Stimulated activated CD8-positive, alpha-beta memory T cell treated with anti-CD3 and anti-CD28 coated beads, Interleukin-2, amount 100 ng/mL, for 1 hour (primary cell): ENCODE data around the gene ESRRB.

Source experiments
- DNase-seq, 2 donors: peaks; one replicate each; pipeline ENCODE4 v3.0.0-alpha.2; 2020; ENCODE audit warnings: low read depth in 2 of 2

ESRRB gene

DNA sequence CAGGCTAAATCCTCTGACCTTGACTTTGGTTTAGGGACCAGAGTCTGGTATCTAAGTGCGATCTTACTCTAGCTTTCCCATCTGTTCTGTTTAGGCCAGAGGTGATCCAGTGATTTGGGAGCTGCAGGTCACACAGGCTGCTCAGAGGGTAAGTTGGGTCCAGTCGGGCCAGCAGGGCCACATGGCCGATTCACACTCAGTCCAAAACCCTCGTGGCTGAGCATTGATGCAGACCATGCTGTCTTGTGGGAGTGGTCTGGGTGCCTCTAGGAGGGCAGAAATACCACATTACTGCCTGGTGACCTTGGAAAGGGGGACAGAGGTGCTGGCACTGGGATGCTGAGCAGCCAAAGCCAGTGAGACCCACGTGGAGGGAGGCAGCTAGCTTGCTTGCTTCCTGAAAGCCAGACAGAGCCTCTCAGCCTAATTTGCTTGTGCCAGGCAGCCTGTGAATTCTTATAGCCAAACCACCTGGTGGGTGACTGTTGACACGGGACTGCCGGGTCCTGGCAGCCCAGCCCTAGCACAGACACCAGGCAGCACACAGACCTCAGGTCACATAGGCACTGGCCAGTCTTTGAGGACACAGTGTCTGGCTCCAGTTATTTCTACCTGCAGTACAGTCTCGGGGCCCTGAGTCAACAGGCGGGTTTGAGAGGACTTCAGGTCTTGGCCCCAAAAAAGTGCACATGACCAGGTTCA lies 31.7 kb downstream of the ESRRB start:
- no peak for DNase-seq

DNA sequence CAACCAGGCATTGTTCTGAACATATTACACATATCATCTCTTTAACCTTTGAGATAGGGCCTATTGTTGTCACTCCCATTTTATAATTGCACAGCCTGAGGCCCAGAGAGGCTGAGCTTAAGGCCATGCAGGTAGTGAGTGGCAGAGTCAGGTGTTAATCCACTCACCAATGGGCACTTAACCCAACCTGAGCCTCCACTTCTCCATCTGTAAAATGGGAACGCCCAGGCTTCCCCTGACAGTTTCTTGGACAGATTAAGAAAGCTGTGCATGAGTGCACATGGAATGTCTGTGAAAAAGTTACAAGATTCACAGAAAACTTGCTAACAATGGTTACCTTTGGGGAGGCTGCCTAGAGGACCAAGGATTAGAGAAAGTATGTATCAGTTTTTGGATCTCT lies 32.9 kb downstream of the ESRRB start:
- DNase-seq = no peak

DNA sequence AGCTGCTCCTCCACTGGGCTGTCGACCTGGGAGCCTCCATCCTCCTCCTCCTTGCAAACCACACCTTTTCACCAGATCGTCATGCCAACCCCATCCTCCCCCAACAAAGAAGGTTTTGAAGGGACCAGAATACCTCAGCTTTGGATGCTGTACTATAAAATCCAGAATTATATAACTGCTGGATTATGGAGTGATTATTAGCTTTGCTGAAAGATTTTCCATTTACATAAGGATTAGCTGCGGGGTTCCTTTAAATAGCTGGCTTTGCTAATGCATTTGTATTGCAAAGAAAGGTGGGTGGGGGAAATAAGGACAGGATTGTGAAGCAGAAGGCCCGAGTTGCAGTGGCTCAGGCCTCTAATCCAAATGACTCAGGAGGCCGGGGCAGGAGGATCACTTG lies 36.6 kb downstream of the ESRRB start:
- no peak for DNase-seq

DNA sequence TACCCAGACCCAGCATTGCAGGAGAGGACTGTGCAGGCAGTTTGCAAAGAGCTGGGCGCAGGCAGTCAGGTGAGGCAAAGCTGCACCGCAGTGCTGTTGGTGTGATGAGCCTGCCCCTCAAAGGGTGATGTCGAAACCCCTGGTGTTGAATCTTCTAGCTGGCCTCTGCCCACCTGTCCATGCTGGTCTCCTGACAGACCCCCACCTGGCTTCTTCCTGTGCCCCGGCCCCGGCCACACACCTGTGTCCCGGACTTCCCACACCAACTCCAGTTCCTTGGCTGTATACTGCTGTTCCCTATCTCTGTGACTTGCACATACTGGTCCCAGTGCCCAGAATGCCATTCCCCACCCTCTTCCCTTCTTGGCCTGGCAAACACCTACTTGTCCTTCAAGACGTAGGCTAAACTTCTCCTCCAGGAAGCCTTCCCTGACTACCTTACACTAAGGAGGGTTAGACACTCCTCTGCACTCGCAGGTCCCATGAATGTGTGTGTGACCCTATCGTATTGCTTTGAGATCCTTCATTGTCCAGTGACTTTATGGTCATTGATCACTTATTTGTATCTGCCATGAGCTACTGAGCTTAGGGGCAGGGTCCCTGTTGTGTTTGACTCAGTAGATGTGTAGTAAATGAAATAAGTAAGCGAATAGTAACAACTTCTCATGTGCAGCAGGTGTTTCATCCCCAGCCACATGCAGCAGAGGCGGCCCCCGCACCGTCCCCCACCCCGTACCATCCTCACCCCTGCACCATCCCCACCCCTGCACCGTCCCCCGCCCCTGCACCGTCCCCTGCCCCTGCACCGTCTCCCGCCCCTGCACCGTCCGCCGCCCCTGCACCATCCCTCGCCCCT lies 37.4 kb downstream of the ESRRB start:
- DNase-seq = no peak

DNA sequence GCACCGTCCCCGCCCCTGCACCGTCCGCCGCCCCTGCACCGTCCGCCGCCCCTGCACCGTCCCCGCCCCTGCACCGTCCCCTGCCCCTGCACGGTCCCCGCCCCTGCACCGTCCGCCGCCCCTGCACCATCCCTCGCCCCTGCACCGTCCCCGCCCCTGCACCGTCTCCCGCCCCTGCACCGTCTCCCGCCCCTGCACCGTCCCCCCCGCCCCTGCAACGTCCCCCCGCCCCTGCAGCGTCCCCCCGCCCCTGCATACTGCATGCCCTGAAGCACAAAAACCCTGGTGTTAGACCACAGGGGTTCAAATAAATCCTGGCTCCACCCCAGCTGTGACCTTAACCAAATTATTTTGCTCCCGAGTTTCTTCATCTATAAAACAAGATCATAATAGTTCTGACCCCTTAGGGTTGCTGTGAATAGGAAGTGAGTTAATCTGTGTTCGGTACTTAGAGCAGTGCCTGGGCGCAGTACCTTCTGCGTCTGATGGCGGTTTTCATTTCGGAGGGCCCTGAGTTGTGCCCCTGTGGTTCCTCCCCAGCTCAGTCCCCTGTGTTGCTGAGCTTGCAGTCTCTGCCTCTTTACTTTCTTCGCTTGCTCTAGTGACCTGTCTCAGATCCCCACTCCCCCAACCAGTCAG lies 38.1 kb downstream of the ESRRB start:
- no peak for DNase-seq

DNA sequence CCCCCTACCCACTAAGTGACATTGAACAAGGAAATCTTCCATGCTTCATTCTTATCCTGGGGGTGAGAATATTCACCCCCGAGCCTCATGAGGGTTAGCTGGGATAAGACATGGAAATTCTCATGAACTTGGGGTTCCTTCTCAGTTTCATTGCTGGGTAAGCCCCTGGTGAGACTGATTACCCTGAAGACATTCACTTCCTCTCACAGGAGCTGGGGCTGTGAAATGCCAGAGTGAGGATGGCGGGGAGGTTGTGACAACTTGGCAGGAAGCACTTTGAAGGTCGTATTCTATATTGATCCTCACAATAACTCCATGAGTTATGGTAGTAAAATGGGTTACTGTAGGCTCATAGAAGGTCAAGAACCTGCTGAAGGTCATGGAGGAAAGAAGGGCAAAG lies 43.5 kb downstream of the ESRRB start:
- no peak for DNase-seq

DNA sequence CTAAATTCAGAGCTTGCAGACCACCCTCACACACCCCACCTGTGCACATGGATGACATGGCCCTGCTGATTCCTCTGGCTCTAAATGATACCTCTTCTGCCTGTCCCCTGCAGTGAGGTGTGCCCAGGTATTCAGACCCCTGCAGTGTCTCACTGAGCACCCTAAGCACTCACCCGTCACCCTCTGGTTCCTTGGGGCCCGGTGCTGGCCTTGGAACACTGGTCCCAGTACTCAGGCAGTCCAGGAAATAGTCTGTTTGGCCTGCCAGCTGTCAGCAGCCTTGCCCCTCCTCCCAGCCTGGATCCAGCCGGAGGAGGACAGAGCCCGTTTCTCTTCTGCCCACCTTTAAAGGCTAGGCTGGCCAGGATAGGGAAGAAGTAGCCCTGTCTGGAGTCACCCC lies 44.9 kb downstream of the ESRRB start:
- DNase-seq = no peak

DNA sequence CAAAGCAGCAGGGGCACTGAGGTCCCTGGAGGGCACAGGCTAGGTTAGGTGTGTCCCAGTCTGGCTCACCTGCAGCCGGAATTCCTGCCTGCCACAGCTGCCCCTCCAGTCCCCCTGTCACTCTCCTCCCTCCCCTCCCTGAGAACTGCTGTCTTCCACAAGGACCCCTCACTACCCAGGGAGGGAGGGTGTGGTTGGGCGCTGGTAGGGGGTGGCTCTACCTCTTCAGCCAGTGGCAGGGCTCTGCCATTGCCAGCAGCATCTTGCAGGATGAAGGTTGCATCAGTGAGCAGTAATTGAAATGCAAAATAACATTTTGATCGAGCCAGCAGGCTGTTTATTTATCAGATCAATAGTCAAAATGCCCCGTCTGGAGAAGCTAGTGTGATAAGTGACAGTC lies 45.7 kb downstream of the ESRRB start:
- DNase-seq = no peak

DNA sequence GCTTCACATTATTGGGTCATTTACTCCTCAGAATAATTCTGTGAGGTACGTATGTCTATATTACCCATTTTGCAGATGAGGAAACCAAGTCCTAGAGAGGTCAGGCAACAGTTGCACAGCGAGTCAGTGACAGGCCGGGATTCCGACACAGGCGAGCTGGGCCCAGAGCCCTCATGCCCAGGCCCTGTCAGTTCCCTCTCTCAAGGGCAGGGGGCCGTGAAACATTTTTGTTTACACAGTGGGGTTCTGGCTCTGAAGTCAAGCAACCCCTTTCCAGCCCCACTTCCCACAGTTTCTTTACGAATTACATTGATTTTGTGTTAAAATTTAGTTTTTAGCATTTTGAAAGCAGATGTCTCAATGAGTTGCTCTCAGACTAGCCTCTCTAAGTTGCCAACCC lies 46.7 kb downstream of the ESRRB start:
- no peak for DNase-seq

DNA sequence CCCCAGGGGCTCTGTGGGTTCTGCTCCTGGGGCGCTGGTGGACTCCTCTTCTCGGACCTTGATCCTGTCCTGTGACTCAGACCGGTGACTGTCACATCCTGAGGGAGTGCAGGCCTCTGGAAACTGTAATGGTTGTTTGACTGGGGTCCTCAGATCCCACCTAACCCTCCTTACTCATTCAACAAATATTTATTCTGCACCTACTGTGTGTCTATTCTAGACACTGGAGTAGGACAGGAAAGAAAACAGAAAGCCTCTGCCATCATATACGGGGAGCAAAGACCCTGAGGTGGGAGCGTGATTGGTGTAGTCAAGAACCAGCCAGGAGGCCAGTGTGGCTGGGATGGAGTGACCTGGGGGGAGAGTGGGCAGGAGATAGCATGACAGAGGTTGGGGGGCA lies 47.6 kb downstream of the ESRRB start:
- DNase-seq = no peak

DNA sequence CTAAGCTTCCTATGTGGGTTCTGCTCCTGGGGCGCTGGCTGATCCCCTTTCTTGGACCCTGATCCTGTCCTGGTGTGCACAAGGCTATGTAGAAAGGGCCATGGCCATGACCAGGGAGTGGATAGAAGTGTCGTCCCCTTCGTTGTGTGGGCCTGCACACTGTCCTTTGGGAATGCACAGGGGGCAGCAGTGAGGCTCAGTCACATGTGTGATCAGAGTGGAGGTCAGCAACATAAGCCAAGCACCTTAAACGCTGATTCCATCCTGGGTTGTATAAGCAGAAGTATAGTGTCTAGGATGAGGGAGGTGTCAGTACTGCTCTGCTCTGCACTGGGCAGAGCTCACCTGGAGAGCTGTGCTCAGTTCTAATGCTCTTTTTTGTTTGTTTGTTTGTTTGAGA lies 48.4 kb downstream of the ESRRB start:
- DNase-seq = no peak

DNA sequence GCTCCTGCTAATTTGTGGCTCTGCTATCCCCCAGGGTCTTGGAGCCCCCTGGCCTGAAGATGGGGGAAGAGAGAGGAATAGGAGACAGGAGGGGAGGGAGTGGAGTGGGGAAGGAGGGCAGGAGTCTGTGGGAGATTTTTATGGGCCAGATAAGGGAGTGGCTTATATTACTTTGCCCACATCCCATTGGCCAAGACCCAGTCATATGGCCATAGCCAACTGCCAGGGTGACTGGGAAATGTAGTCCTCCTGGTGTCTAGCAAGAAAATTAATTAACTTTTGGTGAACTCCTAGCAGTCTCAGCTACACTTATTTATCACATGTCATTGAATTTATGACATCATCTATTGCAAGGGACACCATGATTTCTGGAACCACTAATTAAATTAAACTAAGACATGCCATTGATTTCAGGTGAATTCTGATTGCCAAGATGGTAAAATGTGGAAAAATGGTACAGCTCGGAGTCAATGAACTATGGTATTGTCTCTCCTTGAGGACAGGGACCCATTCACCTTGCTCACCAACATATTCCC lies 50.3 kb downstream of the ESRRB start:
- DNase-seq = no peak

DNA sequence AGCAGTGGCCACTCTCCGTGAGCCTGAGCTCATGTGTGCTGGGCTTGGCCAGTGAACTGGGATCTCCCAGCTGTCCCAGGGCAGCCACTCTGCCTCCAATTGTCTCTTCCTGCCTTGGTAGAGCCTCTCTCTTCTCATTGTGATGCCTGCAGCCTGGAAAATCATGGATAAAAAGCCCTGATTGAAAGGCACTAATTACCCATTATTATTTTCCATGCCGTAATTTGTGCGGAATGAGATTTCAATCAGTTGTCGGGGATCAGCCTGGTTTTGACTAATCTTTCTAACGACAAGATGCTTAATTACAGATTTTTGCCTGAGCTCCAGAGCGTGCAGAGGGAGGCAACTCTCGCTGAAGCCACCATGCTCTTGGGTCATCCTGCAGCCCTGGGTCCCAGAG lies 52.7 kb downstream of the ESRRB start:
- no peak for DNase-seq

DNA sequence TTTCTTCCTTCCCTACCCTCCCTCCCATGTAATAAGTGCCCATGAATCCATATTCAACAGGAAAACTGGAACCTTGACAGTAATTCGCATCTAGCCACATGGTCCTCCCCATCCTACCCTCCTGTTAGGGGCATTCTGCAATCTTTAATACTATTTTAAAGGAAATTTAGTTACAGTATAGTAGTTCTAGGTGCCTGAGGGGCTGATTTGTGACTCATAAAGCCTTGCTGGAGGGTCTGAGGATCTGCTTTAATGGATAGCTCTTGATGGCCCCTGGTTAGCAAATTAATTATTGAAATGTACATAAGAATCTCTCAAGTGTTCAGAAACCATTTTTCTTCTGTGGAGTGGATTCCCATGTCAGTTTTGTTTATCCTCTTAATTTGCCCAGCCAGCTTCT lies 54.1 kb downstream of the ESRRB start:
- no peak for DNase-seq

DNA sequence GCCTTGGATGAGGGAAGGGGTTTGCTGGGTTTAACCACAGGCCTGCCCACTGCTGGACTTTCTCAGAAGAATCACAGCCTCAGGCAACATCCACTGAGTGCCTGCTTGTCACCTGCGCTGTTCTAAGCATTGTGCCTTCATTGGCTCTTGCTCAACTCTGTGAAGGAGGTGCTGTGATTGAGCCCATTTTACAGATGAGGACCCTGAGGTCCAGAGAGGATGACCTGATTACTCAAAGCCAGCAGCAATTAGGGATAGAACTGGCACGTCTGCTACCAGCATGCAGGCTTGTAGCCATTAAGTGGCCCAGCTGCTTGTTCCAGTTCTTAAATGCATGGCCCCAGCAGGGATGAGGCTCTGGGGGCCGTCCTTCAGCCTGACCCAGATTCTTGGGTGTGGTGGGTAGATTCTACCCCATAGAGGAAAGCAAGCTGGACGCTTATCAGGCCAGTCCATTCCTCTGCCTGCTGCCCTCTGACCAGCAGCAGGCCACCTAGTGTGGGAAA lies 54.6 kb downstream of the ESRRB start:
- no peak for DNase-seq

DNA sequence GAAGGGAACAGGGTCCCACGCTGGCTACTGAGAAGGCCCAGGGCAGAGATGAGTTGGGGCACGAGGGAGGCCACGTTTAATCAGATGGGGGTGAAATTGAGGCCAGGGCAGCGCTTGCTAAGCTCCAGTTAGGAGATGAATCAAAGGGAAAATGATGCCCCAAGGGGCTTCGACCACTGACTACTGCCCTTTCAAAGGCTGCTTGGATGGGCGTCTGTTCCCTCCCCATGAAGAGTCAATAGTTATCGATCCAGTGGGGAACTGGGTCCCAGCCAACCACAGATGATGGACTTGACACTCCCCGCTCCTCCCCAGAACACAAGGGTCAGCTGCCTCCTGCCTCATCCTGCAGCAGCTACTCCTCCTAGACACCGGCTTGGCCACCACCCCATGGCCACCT lies 55.6 kb downstream of the ESRRB start:
- DNase-seq = no peak

DNA sequence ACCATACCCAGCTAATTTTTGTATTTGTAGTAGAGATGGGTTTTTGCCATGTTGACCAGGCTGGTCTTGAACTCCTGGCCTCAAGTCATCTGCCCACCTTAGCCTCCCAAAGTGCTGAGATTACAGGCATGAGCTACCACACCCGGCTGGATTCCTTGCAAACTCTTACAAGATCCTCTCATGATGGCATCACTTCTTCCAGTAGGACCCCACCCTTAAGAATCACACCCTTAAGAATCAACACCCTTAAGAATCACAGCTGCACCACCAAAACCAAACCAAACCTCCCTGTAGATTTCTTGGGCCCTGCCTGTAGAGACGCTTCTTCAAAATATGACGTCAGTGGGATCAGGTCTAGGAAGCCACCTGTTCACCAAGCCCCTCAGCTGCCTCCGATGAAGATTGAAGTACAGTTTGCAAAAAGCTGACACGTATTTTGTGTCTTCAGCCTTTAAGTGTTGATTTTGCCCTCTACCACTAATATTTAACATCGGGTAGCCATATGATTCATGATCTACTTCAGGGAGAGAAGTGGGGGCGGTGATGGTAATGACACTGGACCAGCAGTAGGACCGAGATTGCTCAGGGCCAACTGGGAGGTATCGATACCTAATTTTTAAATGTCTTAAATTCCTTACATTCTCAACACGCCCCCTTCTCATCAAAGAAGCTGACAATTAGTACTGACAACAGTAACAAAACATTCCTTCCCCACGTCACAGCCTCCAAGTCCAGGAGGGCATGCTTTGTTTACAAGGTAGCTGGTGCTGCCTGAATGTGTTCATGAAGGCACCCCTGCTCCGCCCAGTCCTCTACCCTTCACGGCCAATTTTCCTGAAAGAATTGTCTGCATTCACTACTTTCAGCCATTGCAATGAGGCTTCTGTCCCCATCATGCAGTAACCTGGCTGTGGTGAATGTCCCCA lies 57.2 kb downstream of the ESRRB start:
- DNase-seq = no peak

DNA sequence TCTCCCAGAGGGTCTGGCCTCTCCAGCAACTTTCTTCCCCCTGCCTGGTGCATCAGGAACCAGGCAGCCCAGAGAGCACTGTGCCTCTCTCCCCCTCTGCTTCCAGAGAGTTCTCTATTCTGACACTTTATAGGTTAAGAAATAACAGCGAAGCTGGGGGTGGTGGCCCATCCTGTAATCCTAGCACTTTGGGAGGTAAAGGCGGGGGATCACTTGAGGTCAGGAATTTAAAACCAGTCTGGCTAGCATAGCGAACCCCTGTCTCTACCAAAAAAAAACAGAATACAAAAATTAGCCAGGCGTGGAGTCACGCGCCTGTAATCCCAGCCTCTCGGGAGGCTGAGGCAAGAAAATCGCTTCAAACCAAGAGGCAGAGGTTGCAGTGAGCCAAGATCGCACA lies 58.3 kb downstream of the ESRRB start:
- DNase-seq = no peak

DNA sequence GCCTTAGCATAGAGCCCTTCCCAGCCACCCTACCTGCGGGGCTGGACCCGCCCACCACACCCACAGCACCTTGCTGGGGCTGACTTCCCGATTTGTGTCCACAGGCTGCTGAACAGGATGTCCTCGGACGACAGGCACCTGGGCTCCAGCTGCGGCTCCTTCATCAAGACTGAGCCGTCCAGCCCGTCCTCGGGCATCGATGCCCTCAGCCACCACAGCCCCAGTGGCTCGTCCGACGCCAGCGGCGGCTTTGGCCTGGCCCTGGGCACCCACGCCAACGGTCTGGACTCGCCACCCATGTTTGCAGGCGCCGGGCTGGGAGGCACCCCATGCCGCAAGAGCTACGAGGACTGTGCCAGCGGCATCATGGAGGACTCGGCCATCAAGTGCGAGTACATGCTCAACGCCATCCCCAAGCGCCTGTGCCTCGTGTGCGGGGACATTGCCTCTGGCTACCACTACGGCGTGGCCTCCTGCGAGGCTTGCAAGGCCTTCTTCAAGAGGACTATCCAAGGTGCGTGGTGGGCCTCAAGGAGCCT lies 63.4 kb downstream of the ESRRB start:
- no peak for DNase-seq

DNA sequence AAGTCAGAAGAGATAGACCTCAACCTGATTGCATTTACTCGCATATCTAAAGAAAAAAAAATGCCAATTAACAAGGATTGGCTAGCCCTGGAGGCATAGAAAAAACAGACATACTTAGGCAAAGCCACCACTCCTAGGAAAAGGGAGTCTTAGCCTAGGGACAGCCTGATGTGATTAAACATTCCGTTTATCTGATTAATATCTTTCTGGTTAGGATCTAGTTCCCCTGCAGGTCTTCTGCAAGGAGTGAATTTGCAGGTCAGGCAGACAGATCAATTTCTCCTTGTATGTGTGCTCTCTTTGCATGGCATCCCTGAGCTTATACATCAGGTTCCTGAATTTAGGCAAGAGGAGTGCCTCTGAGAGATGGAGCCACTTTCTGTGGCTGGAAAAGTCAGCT lies 70.5 kb downstream of the ESRRB start:
- DNase-seq = no peak

DNA sequence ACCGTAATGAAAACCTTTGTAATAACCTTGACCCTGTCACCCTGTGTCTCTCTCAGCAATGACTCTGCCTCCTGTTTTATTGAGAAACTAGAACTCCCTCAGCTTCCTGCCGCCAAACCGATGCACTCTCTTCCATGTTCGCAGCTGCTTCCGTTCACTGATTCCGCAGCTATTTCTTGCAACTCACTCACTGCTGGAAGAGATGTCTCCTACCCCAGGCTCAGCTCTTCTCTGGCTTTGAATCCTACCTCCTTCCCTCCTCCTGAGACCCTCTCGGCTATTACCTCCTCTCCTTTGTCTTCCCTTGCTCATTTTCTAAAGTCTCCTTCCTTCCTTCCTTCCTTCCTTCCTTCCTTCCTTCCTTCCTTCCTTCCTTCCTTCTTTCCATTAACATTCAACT lies 71.0 kb downstream of the ESRRB start:
- no peak for DNase-seq
